ENCODE data around the gene EML5.

DNA sequence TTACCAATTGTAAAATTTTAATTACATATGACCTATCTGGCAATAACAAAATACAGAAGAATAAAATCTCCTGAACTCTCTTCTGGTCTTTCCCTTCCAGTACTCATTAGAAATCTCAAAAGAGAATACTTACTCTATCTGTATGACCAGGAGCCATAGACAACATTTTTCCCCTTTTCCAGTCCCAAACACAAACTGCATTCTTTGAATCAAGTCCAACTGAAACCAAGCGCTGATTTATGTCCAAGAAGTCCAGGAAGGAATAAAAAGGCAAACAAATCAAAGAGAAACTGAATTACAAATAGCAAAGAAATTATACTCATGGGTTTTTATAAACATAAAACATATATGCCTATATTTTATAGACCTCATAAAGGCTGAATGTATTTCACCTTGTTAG is 46.7 kb downstream of the EML5 start:
- TF ChIP-seq CTCF (IDR thresholded peaks at IDR 0.05): no peak
- TF ChIP-seq POLR2A (IDR thresholded peaks at IDR 0.05): no peak

Measured in testis (tissue), 2 donors.